HCT116 (cell line): Measurements from ENCODE around the gene CYB5R2.

Source experiments
- RAD21 ChIP-seq: IDR thresholded peaks from 2 replicates; pipeline ENCODE4 v1.6.1; 2012; ENCODE audit warnings: low read depth, mild to moderate bottlenecking
- TF ChIP-seq, protein P1 (sequence below), 3 experiments: fragments of 200-600 bp in 1 of 3; sonication (generic) in 1 of 3; IDR thresholded peaks in 2 of 3; conservative IDR thresholded peaks in 1 of 3; 2 replicates each; pipeline ENCODE4 v1.5.1; 2012 to 2017; ENCODE audit warnings: low read depth in 2 of 3, low read length in 2 of 3, antibody characterized with exemption in 1 of 3, borderline replicate concordance in 1 of 3, control low read depth in 1 of 3, mild to moderate bottlenecking in 1 of 3, mixed read lengths in 1 of 3, mixed run types in 1 of 3, moderate library complexity in 1 of 3; ENCODE audit not compliant: insufficient read depth in 1 of 3

DNA sequence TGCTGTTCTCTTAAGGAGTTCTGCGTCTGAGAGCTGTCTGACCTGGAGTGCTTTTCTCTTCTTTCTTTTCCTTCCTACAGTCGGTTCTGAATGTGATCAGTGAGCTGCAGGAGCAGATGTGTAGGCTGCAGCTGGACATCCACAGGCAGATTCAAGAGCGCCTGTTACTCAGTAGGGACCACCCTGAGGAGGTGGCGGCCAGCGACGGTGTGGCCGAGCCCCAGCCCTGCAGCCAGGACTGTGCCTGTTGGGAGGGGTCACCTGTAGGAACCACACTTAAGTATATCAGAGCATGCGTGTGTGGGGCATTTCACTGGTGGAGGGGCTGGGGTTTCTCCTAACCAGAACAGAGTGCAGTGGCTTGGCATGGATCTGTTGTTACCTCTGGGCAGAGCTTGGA lies 56.3 kb downstream of the CYB5R2 start:
- TF ChIP-seq, protein P1, sequence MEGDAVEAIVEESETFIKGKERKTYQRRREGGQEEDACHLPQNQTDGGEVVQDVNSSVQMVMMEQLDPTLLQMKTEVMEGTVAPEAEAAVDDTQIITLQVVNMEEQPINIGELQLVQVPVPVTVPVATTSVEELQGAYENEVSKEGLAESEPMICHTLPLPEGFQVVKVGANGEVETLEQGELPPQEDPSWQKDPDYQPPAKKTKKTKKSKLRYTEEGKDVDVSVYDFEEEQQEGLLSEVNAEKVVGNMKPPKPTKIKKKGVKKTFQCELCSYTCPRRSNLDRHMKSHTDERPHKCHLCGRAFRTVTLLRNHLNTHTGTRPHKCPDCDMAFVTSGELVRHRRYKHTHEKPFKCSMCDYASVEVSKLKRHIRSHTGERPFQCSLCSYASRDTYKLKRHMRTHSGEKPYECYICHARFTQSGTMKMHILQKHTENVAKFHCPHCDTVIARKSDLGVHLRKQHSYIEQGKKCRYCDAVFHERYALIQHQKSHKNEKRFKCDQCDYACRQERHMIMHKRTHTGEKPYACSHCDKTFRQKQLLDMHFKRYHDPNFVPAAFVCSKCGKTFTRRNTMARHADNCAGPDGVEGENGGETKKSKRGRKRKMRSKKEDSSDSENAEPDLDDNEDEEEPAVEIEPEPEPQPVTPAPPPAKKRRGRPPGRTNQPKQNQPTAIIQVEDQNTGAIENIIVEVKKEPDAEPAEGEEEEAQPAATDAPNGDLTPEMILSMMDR (IDR thresholded peaks at IDR 0.05 in 2 of 3, conservative IDR thresholded peaks at IDR 0.05 in 1 of 3; ENCODE audit: borderline replicate concordance in 1 of 3, insufficient read depth in 1 of 3, low read depth in 2 of 3, low read length in 2 of 3), result no peak
- no peak for TF ChIP-seq RAD21
